Cardiac muscle cell (in vitro differentiated cells and primary cell): ENCODE data around the gene EOLA1. TPM values are rescaled to one million over a fixed set of nuclear protein-coding genes. Genes with fewer than 3 reads are reported as not detected.
"Not testable (repeated sequence)": the region's sequence is repeated elsewhere in the genome, so short reads cannot be mapped to it uniquely, and the experiment has no call there.

Source experiments
- DNase-seq, 2 donors: peaks; one replicate each; pipeline versions ENCODE4 v3.0.0 to v3.0.0-alpha.2; 2010 to 2017; ENCODE audit warnings: low read depth in 1 of 2, low spot score in 1 of 2
- H3K27ac ChIP-seq: fragments of 200-600 bp; sonication (generic); 2 replicates; pipeline ENCODE4 v1.5.1; 2016
- H3K27me3 ChIP-seq: fragments of 200-600 bp; sonication (generic); 2 replicates; pipeline ENCODE4 v1.6.0; 2016; ENCODE audit warnings: control low read depth
- H3K36me3 ChIP-seq: fragments of 200-600 bp; sonication (generic); 2 replicates; pipeline ENCODE4 v1.5.1; 2016; ENCODE audit warnings: control low read depth
- H3K4me1 ChIP-seq: fragments of 200-600 bp; sonication (generic); 2 replicates; pipeline ENCODE4 v1.8.1; 2017; ENCODE audit warnings: low read depth, mild to moderate bottlenecking, mixed run types
- H3K4me3 ChIP-seq: fragments of 200-600 bp; sonication (generic); 2 replicates; pipeline ENCODE4 v1.5.1; 2016; ENCODE audit warnings: mild to moderate bottlenecking
- H3K9me3 ChIP-seq: fragments of 200-600 bp; sonication (generic); 2 replicates; pipeline ENCODE4 v1.5.1; 2017; ENCODE audit warnings: low read depth, mild to moderate bottlenecking, control low read depth
- CTCF ChIP-seq: IDR thresholded peaks from 2 replicates; pipeline ENCODE4 v1.5.1; 2012; ENCODE audit warnings: low read depth, mild to moderate bottlenecking, low read length
- polyA plus RNA-seq: library from polyadenylated mRNA; unstranded; fragments of >200 nt; fragmentation: Nextera tagmentation; extraction: Ambion mirVana; gene quantifications from 2 replicates; pipeline ENCODE4 v1.2.1, GENCODE V29; 2016
- total RNA-seq: library from RNA; depleted of rRNA; stranded (reverse); fragments of >200 nt; gene quantifications from 2 replicates; pipeline ENCODE4 v1.2.3, GENCODE V29; 2016

EOLA1 gene
- total and polyA plus RNA-seq, 2 experiments from 2014 or later: 14.2 to 15.1 TPM

GRCh38 chrX:149571770-149572169 lies 31.0 kb downstream of the EOLA1 start:
- no peak for DNase-seq
- H3K4me3 ChIP-seq: no peak overlapping the region
- TF ChIP-seq CTCF: no peak
- no peaks in the 10 kb centered on the region for H3K9me3 ChIP-seq
- H3K4me1 ChIP-seq: no peaks in the 10 kb centered on the region
- no peaks in the 10 kb centered on the region for H3K36me3 ChIP-seq
- no peak overlapping the region for H3K27ac ChIP-seq
- H3K27me3 ChIP-seq: no peaks in the 10 kb centered on the region

GRCh38 chrX:149572743-149573142 lies 31.9 kb downstream of the EOLA1 start:
- H3K4me1 ChIP-seq: no peaks in the 10 kb centered on the region
- H3K9me3 ChIP-seq: no peaks in the 10 kb centered on the region
- no peak overlapping the region for H3K27ac ChIP-seq
- no peaks in the 10 kb centered on the region for H3K36me3 ChIP-seq
- no peak overlapping the region for H3K4me3 ChIP-seq
- no peaks in the 10 kb centered on the region for H3K27me3 ChIP-seq
- DNase-seq: no peak
- no peak for TF ChIP-seq CTCF

GRCh38 chrX:149573456-149573855 lies 32.6 kb downstream of the EOLA1 start:
- not testable (repeated sequence) for H3K4me3 ChIP-seq

GRCh38 chrX:149585631-149586030 lies 44.8 kb downstream of the EOLA1 start:
- H3K27me3 ChIP-seq, H3K27ac ChIP-seq, H3K4me1 ChIP-seq, H3K4me3 ChIP-seq, H3K36me3 ChIP-seq, H3K9me3 ChIP-seq, DNase-seq: not testable (repeated sequence)

More at GRCh38 chrX:149573456-149573855, 32.6 kb downstream of the EOLA1 start:
- DNase-seq, H3K36me3 ChIP-seq, H3K9me3 ChIP-seq, H3K4me1 ChIP-seq, H3K27me3 ChIP-seq, H3K27ac ChIP-seq: not testable (repeated sequence)

GRCh38 chrX:149587359-149587758 lies 46.5 kb downstream of the EOLA1 start, which contains the start of gene MAGEA9B:
TSS of gene MAGEA9B (minus strand) at chrX:149587459. CDS start at chrX:149583179, 4,280 bp downstream.
- H3K9me3 ChIP-seq, H3K27me3 ChIP-seq, H3K36me3 ChIP-seq, H3K27ac ChIP-seq, H3K4me1 ChIP-seq, DNase-seq, H3K4me3 ChIP-seq: not testable (repeated sequence)

GRCh38 chrX:149590993-149591392 lies 50.2 kb downstream of the EOLA1 start:
- not testable (repeated sequence) for DNase-seq, H3K36me3 ChIP-seq, H3K9me3 ChIP-seq, H3K27ac ChIP-seq, H3K4me3 ChIP-seq, H3K27me3 ChIP-seq, H3K4me1 ChIP-seq

GRCh38 chrX:149595214-149595613 lies 54.4 kb downstream of the EOLA1 start, which contains the start of gene HSFX2:
TSS of gene HSFX2 (minus strand) at chrX:149595314. CDS start at chrX:149594700, 614 bp downstream.
- not testable (repeated sequence) for H3K9me3 ChIP-seq, H3K27me3 ChIP-seq, H3K36me3 ChIP-seq, H3K27ac ChIP-seq, H3K4me1 ChIP-seq, H3K4me3 ChIP-seq, DNase-seq

GRCh38 chrX:149595943-149596342 lies 55.1 kb downstream of the EOLA1 start:
- DNase-seq, H3K36me3 ChIP-seq, H3K4me3 ChIP-seq, H3K27me3 ChIP-seq, H3K4me1 ChIP-seq, H3K9me3 ChIP-seq, H3K27ac ChIP-seq: not testable (repeated sequence)

Other genes with a start within 250 kb of the EOLA1 start
- gene IDS, start 35.7 kb upstream of the EOLA1 start, total RNA-seq: 26.5 and 38.6 TPM in 2 replicates
- 27.8 and 44.0 TPM in 2 replicates for gene IDS, start 35.7 kb upstream of the EOLA1 start, polyA plus RNA-seq
- not detected in 2 replicates for gene HSFX3, start 8.9 kb downstream of the EOLA1 start, total RNA-seq
- gene HSFX3, start 8.9 kb downstream of the EOLA1 start, polyA plus RNA-seq: not detected in 2 replicates
- not detected in 2 replicates for gene MAGEA9B, start 46.4 kb downstream of the EOLA1 start, total RNA-seq
- not detected in 2 replicates for gene MAGEA9B, start 46.4 kb downstream of the EOLA1 start, polyA plus RNA-seq
- gene HSFX2, start 54.3 kb downstream of the EOLA1 start, total RNA-seq: not detected in 2 replicates
- 0.43 TPM in 1 of 2 replicates, not detected in the other for gene HSFX2, start 54.3 kb downstream of the EOLA1 start, polyA plus RNA-seq
- gene TMEM185A, start 90.8 kb downstream of the EOLA1 start, total RNA-seq: 55.5 and 107 TPM in 2 replicates
- gene TMEM185A, start 90.8 kb downstream of the EOLA1 start, polyA plus RNA-seq: 62.5 and 84.3 TPM in 2 replicates
- gene MAGEA11, start 171.0 kb downstream of the EOLA1 start, total RNA-seq: not detected in 2 replicates
- gene MAGEA11, start 171.0 kb downstream of the EOLA1 start, polyA plus RNA-seq: not detected in 2 replicates
- 4.0 and 5.2 TPM in 2 replicates for gene HSFX1, start 233.1 kb downstream of the EOLA1 start, total RNA-seq
- 2.6 and 3.5 TPM in 2 replicates for gene HSFX1, start 233.1 kb downstream of the EOLA1 start, polyA plus RNA-seq
- not detected in 2 replicates for gene MAGEA9, start 240.9 kb downstream of the EOLA1 start, total RNA-seq
- not detected in 2 replicates for gene MAGEA9, start 240.9 kb downstream of the EOLA1 start, polyA plus RNA-seq